ENCODE measurements around the gene PYGO1.

DNA sequence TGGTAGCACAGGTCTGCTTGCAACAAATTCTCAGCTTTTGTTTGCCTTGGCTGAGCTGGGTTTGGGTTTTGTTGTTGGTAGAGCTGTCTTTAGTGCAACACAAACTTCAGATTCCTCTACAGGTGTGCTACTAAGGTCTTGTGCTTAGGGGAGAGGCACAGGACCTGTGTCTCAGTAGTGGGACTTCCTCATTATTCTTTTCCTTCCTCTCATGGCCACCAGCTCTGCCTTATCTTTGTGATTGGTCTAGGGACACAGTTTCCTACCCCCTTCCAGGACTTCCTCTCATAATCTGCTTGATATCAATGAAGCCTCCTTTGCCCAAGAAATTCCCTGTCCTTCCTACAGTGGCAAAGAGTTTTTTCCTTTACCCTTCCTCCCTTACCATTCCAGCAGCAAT is 55.2 kb downstream of the PYGO1 start:
- TF ChIP-seq CTCF (IDR thresholded peaks at IDR 0.05; ENCODE audit: low read depth, low read length) (no peak), MAX (IDR thresholded peaks at IDR 0.05; ENCODE audit: low read depth, low read length) (no peak), POLR2A (IDR thresholded peaks at IDR 0.05; ENCODE audit: extremely low read depth, insufficient read length) (no peak)
